K562 (cell line): ENCODE results near the gene PAFAH2. TPM values are rescaled to one million over a fixed set of nuclear protein-coding genes. Genes with fewer than 3 reads are reported as not detected.
A peak's percentile ranks its signal among the peaks of the same experiment; 100 is the strongest.

ENCODE experiments used
- ATAC-seq: fragments of 200-7000 bp; cut with Tn5 transposase; 3 replicates; pipeline ENCODE4 v1.9.1; 2020; ENCODE audit warnings: moderate library complexity
- BruUV-seq: library from RNA; stranded (reverse); fragments of 400-500 nt; replicated peaks from 2 replicates; lab custom pipeline; 2021; lab: Mats Ljungman, UMichigan
- CTCF ChIA-PET: fragments of 300-600 bp; formaldehyde crosslinking; extraction: SDS; loops from one replicate; lab custom pipeline; 2021; ENCODE audit warnings: low intra/inter-chr PET ratio; lab: Yijun Ruan, JAX
- POLR2A ChIA-PET: fragments of 300-600, 350-650 bp; sonication (Branson Sonifier 250); formaldehyde crosslinking; extraction: SDS; loops from one replicate; lab custom pipeline; 2021; ENCODE audit warnings: antibody characterized with exemption, inconsistent platforms; lab: Yijun Ruan, JAX
- DNase-seq, 4 experiments: peaks; one replicate each; pipeline versions ENCODE4 v3.0.0 to v3.0.0-alpha.2; 2011 to 2018; ENCODE audit warnings: low spot score in 3 of 4, mixed read lengths in 3 of 4; ENCODE audit errors: extremely low read depth in 1 of 4
- FAIRE-seq: peaks from 2 replicates; lab custom pipeline; 2011; peaks lifted over from hg19 to GRCh38; lab: Jason Lieb, UNC
- H2AFZ ChIP-seq: 2 replicates; pipeline ENCODE4 v1.6.0; 2011; ENCODE audit warnings: low read depth, low read length, control low read depth, inconsistent platforms
- H3K27ac ChIP-seq: fragments of 200-600 bp; 3 replicates; pipeline ENCODE4 v1.8.0; 2011; ENCODE audit warnings: low read depth, mild to moderate bottlenecking, control low read depth, inconsistent platforms, low read length, moderate library complexity, mixed read lengths; ENCODE audit errors: extremely low read depth
- H3K27me3 ChIP-seq, 2 experiments: fragments of 300-600 bp in 1 of 2; 2 replicates in 1 of 2; 3 replicates in 1 of 2; pipeline versions ENCODE4 v1.6.0 to v1.8.0; 2011; ENCODE audit warnings: inconsistent platforms in 2 of 2, low read length in 2 of 2, mild to moderate bottlenecking in 1 of 2, mixed read lengths in 1 of 2, moderate library complexity in 1 of 2; ENCODE audit not compliant: control insufficient read depth in 2 of 2, insufficient read depth in 2 of 2
- H3K36me3 ChIP-seq: fragments of 300-600 bp; 3 replicates; pipeline ENCODE4 v1.8.0; 2011; ENCODE audit warnings: mild to moderate bottlenecking, low read length, inconsistent platforms; ENCODE audit not compliant: control insufficient read depth, insufficient read depth
- H3K4me1 ChIP-seq, 2 experiments: fragments of 200-600 bp in 1 of 2; replicated peaks in 1 of 2; 2 replicates in 1 of 2; 3 replicates in 1 of 2; pipeline versions ENCODE4 v1.5.1 to v1.8.0; 2011; ENCODE audit warnings: inconsistent platforms in 2 of 2, low read length in 2 of 2, mild to moderate bottlenecking in 1 of 2, mixed read lengths in 1 of 2, moderate library complexity in 1 of 2; ENCODE audit not compliant: control insufficient read depth in 2 of 2, insufficient read depth in 2 of 2
- H3K4me2 ChIP-seq: 2 replicates; pipeline ENCODE4 v1.6.1; 2011; ENCODE audit warnings: low read length, control low read depth, inconsistent platforms, mixed read lengths; ENCODE audit not compliant: insufficient read depth
- H3K4me3 ChIP-seq: fragments of 200-600 bp; sonication (generic), shearing (Covaris generic); 2 replicates; pipeline ENCODE4 v1.5.1; 2016; ENCODE audit warnings: control low read depth, inconsistent platforms
- H3K79me2 ChIP-seq: fragments of 200-600 bp; 3 replicates; pipeline ENCODE4 v1.8.0; 2011; ENCODE audit warnings: low read length, inconsistent platforms; ENCODE audit not compliant: control insufficient read depth, insufficient read depth
- H3K9ac ChIP-seq, 2 experiments: 2 replicates each; pipeline versions ENCODE4 v1.6.0 to v1.6.1; 2011; ENCODE audit warnings: low read depth in 2 of 2, low read length in 2 of 2, control low read depth in 1 of 2, inconsistent platforms in 1 of 2, mild to moderate bottlenecking in 1 of 2, mixed read lengths in 1 of 2; ENCODE audit not compliant: insufficient read depth in 1 of 2
- H3K9me1 ChIP-seq: one replicate; pipeline ENCODE4 v1.6.0; 2011; ENCODE audit warnings: inconsistent platforms, mild to moderate bottlenecking, low read length, moderate library complexity; ENCODE audit not compliant: control insufficient read depth, insufficient read depth
- H3K9me3 ChIP-seq: replicated peaks from 2 replicates; pipeline ENCODE4 v1.5.1; 2011; ENCODE audit warnings: low read depth, low read length, inconsistent platforms; ENCODE audit not compliant: control insufficient read depth, insufficient read depth
- H4K20me1 ChIP-seq: replicated peaks from 2 replicates; pipeline ENCODE4 v1.6.1; 2011; ENCODE audit warnings: low read length, inconsistent platforms, mixed read lengths; ENCODE audit not compliant: control insufficient read depth, insufficient read depth
- BRD4 ChIP-seq: fragments of 200-600 bp; sonication (generic); IDR thresholded peaks from 2 replicates; pipeline ENCODE4 v1.6.1; 2017; ENCODE audit warnings: inconsistent platforms
- CHD7 ChIP-seq: fragments of 200-600 bp; sonication (generic); IDR thresholded peaks from one replicate; pipeline ENCODE4 v1.6.1; 2012; ENCODE audit warnings: mild to moderate bottlenecking, low read depth, low read length, inconsistent platforms
- KDM2B ChIP-seq: fragments of 250-450 bp; sonication (Bioruptor Pico); IDR thresholded peaks from 2 replicates; pipeline ENCODE4 v1.8.0; 2021; ENCODE audit warnings: mild to moderate bottlenecking, moderate library complexity
- NR1H2 ChIP-seq: sonication (generic); formaldehyde crosslinking; IDR thresholded peaks from 2 replicates; pipeline ENCODE4 v1.4.0; 2020; ENCODE audit warnings: mild to moderate bottlenecking, missing genetic modification reagents
- RAD21 ChIP-seq, 2 experiments: fragments of 250-450 bp in 1 of 2; fragments of 450-650 bp in 1 of 2; sonication (Bioruptor Pico) in 1 of 2; formaldehyde crosslinking in 1 of 2; IDR thresholded peaks in 1 of 2; conservative IDR thresholded peaks in 1 of 2; 2 replicates each; pipeline versions ENCODE4 v1.4.0 to v1.8.0; 2020 to 2022; ENCODE audit warnings: mild to moderate bottlenecking in 2 of 2, moderate library complexity in 1 of 2
- SMARCA5 ChIP-seq: fragments of 450-650 bp; IDR thresholded peaks from 2 replicates; pipeline ENCODE4 v1.6.1; 2016
- ZBTB1 ChIP-seq: sonication (generic); formaldehyde crosslinking; IDR thresholded peaks from 2 replicates; pipeline ENCODE4 v1.8.1; 2023; ENCODE audit warnings: missing genetic modification reagents, low read depth, mild to moderate bottlenecking, borderline replicate concordance
- ZBTB8A ChIP-seq: fragments of 450-650 bp; IDR thresholded peaks from 2 replicates; pipeline ENCODE4 v1.6.1; 2018; ENCODE audit warnings: mild to moderate bottlenecking, moderate library complexity; ENCODE audit not compliant: partially characterized antibody
- ZFPM2 ChIP-seq: fragments of 250-450 bp; sonication (Bioruptor Pico); IDR thresholded peaks from 2 replicates; pipeline ENCODE4 v1.5.1; 2022; ENCODE audit warnings: mild to moderate bottlenecking
- WGBS: fragments of 100-300 bp; shearing (Covaris generic); methylation state at CpG from one replicate; pipeline ENCODE4 v1.1.6; 2016; ENCODE audit warnings: low coverage, mixed read lengths; ENCODE audit not compliant: insufficient coverage; ENCODE audit errors: missing lambda C conversion rate; 5-methylcytosine and 5-hydroxymethylcytosine counted together
- in situ Hi-C: fragments of 300-500 bp; cut with MboI; formaldehyde crosslinking; loops from 4 replicates; pipeline ENCODE4 v1.15.0; 2018; ENCODE audit warnings: inconsistent platforms, mixed read lengths
- intact Hi-C: fragments of 100-400 bp; cut with micrococcal nuclease; formaldehyde crosslinking; loops from 2 replicates; pipeline ENCODE4 v1.14.2; 2022
- polyA plus RNA-seq, 8 experiments: library from polyadenylated mRNA; depleted of rRNA in 4 of 8; stranded (reverse) in 5 of 8; unstranded in 3 of 8; fragments of >200 nt; fragmentation: Nextera tagmentation in 2 of 8; fragmentation: Illumina TruSeq in 1 of 8; extraction: Ambion mirVana in 2 of 8; extraction: Trizol in 1 of 8; gene quantifications; 2 replicates each; pipeline versions ENCODE4 v1.2.1 to v1.2.3, GENCODE V29; 2011 to 2014; ENCODE audit warnings: inconsistent platforms in 1 of 8, missing spikeins in 1 of 8
- total RNA-seq, 7 experiments: library from RNA; depleted of rRNA in 6 of 7; stranded (reverse); fragments of >200 nt in 6 of 7; fragmentation: Illumina TruSeq in 2 of 7; extraction: Trizol in 2 of 7; gene quantifications; 2 replicates each; pipeline versions ENCODE4 v1.2.1 to v1.2.3, GENCODE V29; 2011 to 2021; ENCODE audit warnings: low replicate concordance in 1 of 7

Gene PAFAH2
- total and polyA plus RNA-seq, 9 of the 15 experiments (the other 6 are each of a cell fraction or from before 2014, with no cell fraction given), result 4.2 to 10.9 (median 6.8) TPM

GRCh38 chr1:25929016-25929415 is 68.8 kb downstream of the PAFAH2 start (continued):
- TF ChIP-seq KDM2B, result no peak
- no peak for TF ChIP-seq NR1H2 (CRISPR knock-in tag)
- no peak for TF ChIP-seq SMARCA5
- TF ChIP-seq ZFPM2 (CRISPR knock-in tag), result no peak
- TF ChIP-seq, all 486 proteins: peak for 0

- H3K27ac ChIP-seq, result no peak overlapping the region
- ChIA-PET CTCF (no interaction called here), POLR2A (interaction anchor here (0.6 to 1.6 kb wide), 5 partner anchors 10 to 70 kb away, joined by 3 to 4 read pairs (median 3); partner anchors contain the start of gene PAFAH2)
- in situ Hi-C loops (no loop called here), intact Hi-C loops (no loop called here)
- H3K27me3 ChIP-seq, result no peaks in the 10 kb centered on the region
- H3K4me2 ChIP-seq, result no peak overlapping the region
- H3K9me1 ChIP-seq, result peaks cover 3% of the 10 kb centered on the region
- no peaks in the 10 kb centered on the region for H4K20me1 ChIP-seq
- H3K79me2 ChIP-seq, result no peaks in the 10 kb centered on the region
- H3K9ac ChIP-seq, result peak overlapping the region in 1 of 2 experiments; percentile 81; a peak in 1 of 4 replicates
- ATAC-seq (no peak), DNase-seq (peak in 1 of 4 experiments; percentile 5), FAIRE-seq (no peak)
- no peak overlapping the region for H3K4me3 ChIP-seq
- no TSS peak for BruUV-seq
- no peaks in the 10 kb centered on the region for H3K9me3 ChIP-seq
- peaks cover 23 to 37% of the 10 kb centered on the region in 2 experiments for H3K4me1 ChIP-seq
- no peak overlapping the region for H2AFZ ChIP-seq
- no peaks in the 10 kb centered on the region for H3K36me3 ChIP-seq
- 85% methylated on average over 5 of the region's 5 CpGs for WGBS
- 0 out of 2 replicates have a peak, but pooled peaks have one; percentile 39 for TF ChIP-seq ZBTB1
- no peak for TF ChIP-seq ZBTB8A
- TF ChIP-seq BRD4, result no peak
- TF ChIP-seq CHD7, result no peak
- no peak for TF ChIP-seq RAD21 (CRISPR knock-in tag; conservative IDR thresholded peaks at IDR 0.05 in 1 of 2, IDR thresholded peaks at IDR 0.05 in 1 of 2)
Measured at GRCh38 chr1:25927521-25928265, 70.2 kb downstream of the PAFAH2 start.
